Thyroid gland (tissue), 4 donors: ENCODE results near the gene HHAT. TPM values are rescaled to one million over a fixed set of nuclear protein-coding genes. Genes with fewer than 3 reads are reported as not detected.

ENCODE experiments used
- DNase-seq, 2 donors: peaks; one replicate each; pipeline ENCODE4 v3.0.0-alpha.2; 2019
- H3K27ac ChIP-seq, 3 donors: fragments of 200-600 bp; sonication (generic); 1 replicate in 2 of 3; 2 replicates in 1 of 3; pipeline ENCODE4 v1.5.1; 2016 to 2019; ENCODE audit warnings: mild to moderate bottlenecking in 1 of 3, moderate library complexity in 1 of 3
- H3K27me3 ChIP-seq: fragments of 200-600 bp; sonication (generic); one replicate; pipeline ENCODE4 v1.5.1; 2019
- H3K36me3 ChIP-seq, 2 donors: fragments of 200-600 bp; sonication (generic); one replicate each; pipeline ENCODE4 v1.5.1; 2016 to 2019
- H3K4me1 ChIP-seq, 2 donors: fragments of 200-600 bp; sonication (generic); one replicate each; pipeline ENCODE4 v1.5.1; 2017 to 2019
- H3K4me3 ChIP-seq, 3 donors: fragments of 200-600 bp; sonication (generic); replicated peaks in 1 of 3; 1 replicate in 2 of 3; 2 replicates in 1 of 3; pipeline ENCODE4 v1.5.1; 2016; ENCODE audit warnings: mild to moderate bottlenecking in 1 of 3
- H3K9me3 ChIP-seq: fragments of 200-600 bp; sonication (generic); one replicate; pipeline ENCODE4 v1.5.1; 2017
- POLR2A ChIP-seq, 2 donors: fragments of 450-650 bp; IDR thresholded peaks; one replicate each; pipeline ENCODE4 v1.6.1; 2017; ENCODE audit warnings: antibody characterized with exemption in 2 of 2, mild to moderate bottlenecking in 2 of 2, moderate library complexity in 1 of 2
- WGBS, 2 donors: methylation state at CpG; one replicate each; pipeline ENCODE4 v1.1.5; 2017; 5-methylcytosine and 5-hydroxymethylcytosine counted together
- intact Hi-C: fragments of 100-400 bp; cut with DNase I; formaldehyde crosslinking; loops from one replicate; pipeline ENCODE4 v1.15.1; 2023
- total RNA-seq, 4 donors: library from RNA; depleted of rRNA; stranded (reverse); fragments of >200 nt; gene quantifications; one replicate each; pipeline ENCODE4 v1.2.3, GENCODE V29; 2016
- TF ChIP-seq, protein P1 (sequence below), 6 experiments: fragments of 200-600 bp in 3 of 6; fragments of 450-650 bp in 3 of 6; sonication (generic) in 3 of 6; IDR thresholded peaks; one replicate each; pipeline ENCODE4 v1.5.1; 2016 to 2019; ENCODE audit warnings: antibody characterized with exemption in 6 of 6, mild to moderate bottlenecking in 2 of 6, inconsistent platforms in 1 of 6, moderate library complexity in 1 of 6

The HHAT gene
- total RNA-seq, 4 donors from 2014 or later, result 7.9 to 15.9 (median 10.5) TPM

DNA sequence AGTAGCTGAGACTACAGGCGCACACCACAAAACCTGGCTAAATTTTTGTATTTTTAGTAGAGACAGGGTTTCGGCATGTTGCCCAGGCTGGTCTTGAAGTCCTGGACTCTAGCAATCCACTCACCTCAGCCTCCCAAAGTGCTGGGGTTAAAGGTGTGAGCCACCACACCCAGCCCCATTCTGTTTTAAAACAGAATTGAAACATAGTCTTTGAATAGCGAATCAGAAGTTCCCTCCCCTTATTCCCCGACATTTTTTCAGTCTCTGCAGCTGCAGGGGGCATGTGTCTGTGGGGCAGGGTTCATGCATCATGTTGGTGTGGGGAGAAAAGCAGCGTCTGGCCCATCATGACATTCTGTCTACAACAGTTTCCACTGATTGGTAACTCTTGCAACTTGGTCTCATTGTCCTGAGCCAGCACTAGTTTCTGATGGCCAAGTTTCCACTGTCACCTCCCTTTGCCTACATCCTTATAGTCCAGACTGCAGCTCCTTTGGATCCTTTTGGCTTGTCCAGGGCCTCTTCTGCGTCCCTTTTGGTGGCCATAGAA, 15.6 kb upstream of the HHAT start:
- H3K9me3 ChIP-seq, result no peaks in the 10 kb centered on the region
- TF ChIP-seq POLR2A (IDR thresholded peaks at IDR 0.05), result no peak
- TF ChIP-seq, protein P1, sequence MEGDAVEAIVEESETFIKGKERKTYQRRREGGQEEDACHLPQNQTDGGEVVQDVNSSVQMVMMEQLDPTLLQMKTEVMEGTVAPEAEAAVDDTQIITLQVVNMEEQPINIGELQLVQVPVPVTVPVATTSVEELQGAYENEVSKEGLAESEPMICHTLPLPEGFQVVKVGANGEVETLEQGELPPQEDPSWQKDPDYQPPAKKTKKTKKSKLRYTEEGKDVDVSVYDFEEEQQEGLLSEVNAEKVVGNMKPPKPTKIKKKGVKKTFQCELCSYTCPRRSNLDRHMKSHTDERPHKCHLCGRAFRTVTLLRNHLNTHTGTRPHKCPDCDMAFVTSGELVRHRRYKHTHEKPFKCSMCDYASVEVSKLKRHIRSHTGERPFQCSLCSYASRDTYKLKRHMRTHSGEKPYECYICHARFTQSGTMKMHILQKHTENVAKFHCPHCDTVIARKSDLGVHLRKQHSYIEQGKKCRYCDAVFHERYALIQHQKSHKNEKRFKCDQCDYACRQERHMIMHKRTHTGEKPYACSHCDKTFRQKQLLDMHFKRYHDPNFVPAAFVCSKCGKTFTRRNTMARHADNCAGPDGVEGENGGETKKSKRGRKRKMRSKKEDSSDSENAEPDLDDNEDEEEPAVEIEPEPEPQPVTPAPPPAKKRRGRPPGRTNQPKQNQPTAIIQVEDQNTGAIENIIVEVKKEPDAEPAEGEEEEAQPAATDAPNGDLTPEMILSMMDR (IDR thresholded peaks at IDR 0.05), result no peak
- H3K4me3 ChIP-seq, result no peak overlapping the region
- WGBS, 2 donors, result 89% methylated on average over 6 of the region's 6 CpGs
- no peak for DNase-seq
- intact Hi-C loops, result loop anchor here (5.0 kb wide), 1 partner anchor 171 kb away; no protein-coding TSS in a partner anchor
- H3K27me3 ChIP-seq, result no peaks in the 10 kb centered on the region
- H3K27ac ChIP-seq, result no peak overlapping the region
- peaks cover 0 to 10% of the 10 kb centered on the region in 2 donors for H3K4me1 ChIP-seq
- H3K36me3 ChIP-seq, result no peaks in the 10 kb centered on the region

GRCh38 chr1:210313921-210314320, 14.8 kb upstream of the HHAT start:
- peaks cover 0 to 10% of the 10 kb centered on the region in 2 donors for H3K4me1 ChIP-seq
- H3K27me3 ChIP-seq, result no peaks in the 10 kb centered on the region
- no peak for DNase-seq
- WGBS, 2 donors, result 91 to 95% methylated on average over 1 of the region's 1 CpG
- no peaks in the 10 kb centered on the region for H3K9me3 ChIP-seq
- no peaks in the 10 kb centered on the region for H3K36me3 ChIP-seq
- no peak overlapping the region for H3K27ac ChIP-seq
- intact Hi-C loops, result loop anchor here (5.0 kb wide), 1 partner anchor 172 kb away; no protein-coding TSS in a partner anchor
- TF ChIP-seq POLR2A (IDR thresholded peaks at IDR 0.05), result no peak
- H3K4me3 ChIP-seq, result no peak overlapping the region

GRCh38 chr1:210315529-210315928, 13.2 kb upstream of the HHAT start:
- no peak overlapping the region for H3K27ac ChIP-seq
- H3K36me3 ChIP-seq, result no peaks in the 10 kb centered on the region
- TF ChIP-seq POLR2A (IDR thresholded peaks at IDR 0.05), result no peak
- TF ChIP-seq, protein P1 (IDR thresholded peaks at IDR 0.05), result no peak
- 94% methylated on average over 6 of the region's 6 CpGs for WGBS, 2 donors
- H3K27me3 ChIP-seq, result no peaks in the 10 kb centered on the region
- no peak for DNase-seq
- no peaks in the 10 kb centered on the region for H3K9me3 ChIP-seq
- H3K4me1 ChIP-seq, result peaks cover 0 to 10% of the 10 kb centered on the region in 2 donors
- intact Hi-C loops, result no loop called here
- no peak overlapping the region for H3K4me3 ChIP-seq

GRCh38 chr1:210321131-210321530, 7.6 kb upstream of the HHAT start:
- Histone ChIP-seq H3K9me3 (no peaks in the 10 kb centered on the region), H3K27ac (no peak overlapping the region), H3K4me3 (no peak overlapping the region), H3K36me3 (no peaks in the 10 kb centered on the region), H3K4me1 (no peaks in the 10 kb centered on the region), H3K27me3 (no peaks in the 10 kb centered on the region)
- no peak for DNase-seq
- TF ChIP-seq, protein P1 (IDR thresholded peaks at IDR 0.05), result no peak
- TF ChIP-seq POLR2A (IDR thresholded peaks at IDR 0.05), result no peak
- intact Hi-C loops, result no loop called here
- 87 to 91% methylated on average over 3 of the region's 3 CpGs for WGBS, 2 donors

- intact Hi-C loops, result no loop called here
- Histone ChIP-seq H3K4me1 (no peaks in the 10 kb centered on the region), H3K4me3 (no peak overlapping the region), H3K9me3 (no peaks in the 10 kb centered on the region), H3K36me3 (no peaks in the 10 kb centered on the region), H3K27ac (no peak overlapping the region), H3K27me3 (no peaks in the 10 kb centered on the region)
- TF ChIP-seq, protein P1 (IDR thresholded peaks at IDR 0.05), result no peak
- TF ChIP-seq POLR2A (IDR thresholded peaks at IDR 0.05), result no peak
- 75 to 85% methylated on average over 8 of the region's 8 CpGs for WGBS, 2 donors
- DNase-seq, result no peak
Observed at GRCh38 chr1:210321552-210321951, 7.2 kb upstream of the HHAT start.
